CD1c-positive myeloid dendritic cell (primary cell): ENCODE measurements around the gene LRPAP1.

Experiments
- DNase-seq: peaks from one replicate; pipeline ENCODE4 v3.0.0-alpha.2; 2016; ENCODE audit errors: extremely low spot score

LRPAP1 gene

GRCh38 chr4:3501126-3501824, 30.9 kb downstream of the LRPAP1 start:
- DNase-seq: no peak

DNA sequence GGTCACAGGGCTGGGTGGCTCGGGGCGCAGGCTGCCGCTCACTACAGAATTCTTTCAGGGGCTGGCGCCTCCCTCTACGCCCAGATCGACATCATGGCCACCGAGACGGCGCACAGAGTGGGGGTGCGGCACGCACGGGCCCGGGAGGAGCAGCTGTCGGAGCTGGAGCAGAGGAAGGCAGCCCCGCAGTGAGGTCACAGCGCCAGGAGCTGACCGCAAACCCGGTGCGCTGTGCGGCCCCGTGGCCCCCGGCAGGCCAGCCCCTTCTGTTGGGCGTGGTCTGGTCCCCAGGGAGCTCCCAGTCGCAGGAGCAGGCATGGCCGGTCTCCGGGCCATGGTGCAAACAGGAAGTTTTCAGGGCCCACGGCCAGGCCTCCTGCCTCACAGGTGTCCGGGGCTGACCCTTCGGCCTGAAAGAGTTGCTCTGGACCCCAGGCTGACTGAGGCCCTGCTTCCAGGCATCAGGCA, 31.6 kb downstream of the LRPAP1 start:
- DNase-seq: no peak

DNA sequence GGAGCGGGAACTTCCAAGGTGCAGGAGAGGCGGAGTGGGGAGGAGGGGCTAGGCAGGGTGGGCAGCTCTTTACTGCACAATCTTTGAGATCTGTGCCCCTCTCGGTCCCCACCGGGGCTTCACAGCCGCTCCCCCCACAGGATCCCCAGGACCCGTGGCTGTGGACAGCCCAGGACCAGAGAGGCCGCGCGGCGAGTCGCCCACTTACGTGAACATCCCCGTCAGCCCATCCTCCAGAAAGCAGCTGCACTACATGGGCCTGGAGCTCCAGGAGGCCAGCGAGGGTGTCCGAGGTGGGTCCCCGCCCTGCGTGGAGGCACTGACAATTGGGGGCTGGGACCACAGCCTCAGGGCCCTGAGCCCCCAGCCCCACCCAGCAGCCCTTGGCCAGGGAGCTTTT, 32.1 kb downstream of the LRPAP1 start:
- DNase-seq: no peak

- no peak for DNase-seq
These were observed 32.5 kb downstream of the LRPAP1 start for GRCh38 chr4:3499710-3500109.

DNA sequence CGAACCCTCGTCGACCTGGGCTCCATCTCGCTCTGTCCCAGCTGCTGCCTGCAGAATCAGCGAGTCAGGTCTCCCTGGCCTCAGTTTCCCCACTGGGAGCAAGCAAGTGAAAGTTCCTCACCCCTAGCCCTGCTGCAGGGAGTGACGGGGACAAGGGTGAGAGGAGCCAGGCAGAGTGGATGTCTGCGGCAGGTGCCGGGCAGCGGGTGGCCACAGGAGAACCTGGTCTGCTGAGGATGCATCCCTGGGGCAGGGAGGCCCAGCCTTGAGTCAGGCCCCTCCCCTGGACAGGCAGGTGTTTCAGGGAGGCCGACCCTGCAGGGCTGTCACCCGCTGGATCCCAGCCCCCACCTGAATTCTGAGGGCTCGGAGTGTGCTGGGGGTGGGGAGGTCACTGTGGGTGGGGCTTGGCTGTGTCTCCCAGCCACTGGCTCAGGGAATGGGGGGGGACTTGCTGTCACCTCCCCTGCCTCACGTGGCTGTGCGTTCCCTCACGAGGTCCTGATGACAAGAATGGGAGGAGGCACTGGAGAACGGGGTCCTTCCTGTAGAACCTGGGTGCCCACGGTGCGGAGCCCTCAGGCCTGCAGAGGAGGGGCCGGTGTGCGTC, 33.2 kb downstream of the LRPAP1 start:
- DNase-seq: no peak

DNA sequence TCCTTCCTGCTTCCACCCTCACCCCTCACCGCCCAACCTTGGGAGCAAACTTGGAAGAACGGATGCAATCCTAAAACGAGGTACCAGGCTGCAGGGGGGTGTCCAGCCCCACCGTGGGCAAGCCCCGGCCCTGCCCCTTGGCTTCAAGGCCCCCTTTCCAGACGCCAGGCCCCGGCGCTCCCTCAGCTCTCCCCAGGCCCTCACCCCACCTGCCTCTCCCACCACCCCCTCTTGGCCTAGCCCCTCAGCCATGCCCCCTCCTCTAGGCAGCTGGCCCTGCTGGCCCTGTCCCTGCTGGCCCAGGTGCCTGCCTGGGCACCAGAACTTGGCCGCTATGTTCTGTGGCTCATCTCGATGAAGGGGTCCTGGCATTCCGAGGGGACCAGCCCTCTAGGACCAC, 33.8 kb downstream of the LRPAP1 start:
- DNase-seq: no peak

DNA sequence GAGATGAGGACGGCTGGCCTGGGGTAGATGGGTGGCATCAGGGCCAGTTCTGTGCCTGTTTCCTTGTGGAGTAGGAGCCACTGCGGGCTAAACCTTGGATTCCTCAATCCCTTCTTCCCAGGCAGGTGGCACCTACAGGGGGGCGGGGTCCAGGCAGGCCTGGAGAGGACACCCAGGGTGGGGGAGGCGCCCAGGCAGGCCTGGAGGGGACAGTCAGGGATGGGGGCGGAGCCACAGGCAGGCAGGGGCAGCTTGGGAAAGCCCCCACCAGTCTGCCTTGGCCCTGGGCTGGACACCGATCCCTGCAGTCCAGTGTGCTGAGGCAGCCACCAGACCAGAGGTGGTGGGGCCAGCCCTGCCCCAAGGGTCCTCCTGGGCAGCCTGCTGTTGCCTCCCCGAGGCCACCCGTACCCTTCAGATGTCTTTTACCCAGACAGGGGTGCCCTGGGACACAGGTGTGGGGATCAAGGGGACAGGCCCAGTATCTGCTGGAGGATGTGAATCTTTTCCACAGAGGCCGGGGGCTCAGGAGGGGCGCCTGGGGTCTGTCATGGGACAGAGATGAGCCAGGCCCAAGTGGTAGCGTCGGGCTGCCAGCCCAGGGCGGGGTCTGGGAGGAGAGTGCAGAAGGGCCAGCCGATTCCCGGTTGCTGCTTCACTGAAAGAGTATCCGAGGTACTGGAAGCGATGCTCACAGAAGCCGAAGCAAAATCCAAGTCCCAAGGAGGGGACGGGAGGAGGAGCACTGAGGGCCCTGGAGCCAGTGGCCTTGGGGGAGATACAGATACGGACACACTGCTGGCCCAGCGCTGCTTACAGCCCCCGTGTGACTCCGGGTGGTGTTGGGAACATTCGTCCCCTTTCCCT, 34.5 kb downstream of the LRPAP1 start:
- no peak for DNase-seq

- no peak for DNase-seq
These were observed 35.1 kb downstream of the LRPAP1 start for GRCh38 chr4:3497095-3497494.

DNA sequence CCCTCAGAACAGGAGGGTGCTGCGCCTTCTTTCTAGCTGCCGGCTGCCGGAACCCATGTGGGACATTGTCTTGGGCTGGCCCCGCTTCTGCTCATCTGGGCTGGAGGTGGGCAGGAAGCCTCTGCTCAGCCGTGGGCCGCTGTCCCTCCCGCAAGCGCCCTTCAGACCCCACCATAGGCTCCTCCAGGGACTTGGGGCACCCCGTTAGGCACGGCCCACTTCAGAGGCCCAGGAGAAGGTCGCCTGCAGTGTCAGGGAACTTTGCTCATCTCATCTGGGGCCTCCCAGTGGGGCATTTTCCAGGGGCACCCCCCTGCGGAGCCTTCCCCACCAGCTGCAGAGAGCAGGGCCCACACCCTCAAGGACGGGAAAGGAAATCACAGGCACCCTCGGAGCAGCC, 36.2 kb downstream of the LRPAP1 start:
- no peak for DNase-seq

GRCh38 chr4:3495204-3495975, 36.8 kb downstream of the LRPAP1 start:
- no peak for DNase-seq

DNA sequence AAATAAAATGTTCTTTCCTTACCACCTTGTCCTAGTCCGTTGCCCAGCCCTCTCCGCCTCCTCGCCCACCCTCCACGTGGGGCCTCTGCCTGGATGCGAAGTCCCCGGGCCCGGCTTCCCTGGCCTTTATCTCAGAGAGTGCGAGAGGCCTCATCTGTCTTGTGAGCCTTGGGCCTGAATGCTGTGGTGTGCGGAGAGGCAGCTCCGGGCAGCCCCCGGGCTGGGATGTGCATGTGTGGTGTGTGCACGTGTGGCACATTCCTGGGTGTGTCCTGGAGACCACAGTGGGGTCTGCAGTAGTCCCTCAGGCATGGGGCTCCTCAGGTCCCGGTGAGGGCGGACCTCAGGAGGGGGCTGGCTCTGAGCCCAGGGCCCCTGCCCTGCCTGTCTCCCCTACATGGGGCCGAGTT, 37.8 kb downstream of the LRPAP1 start:
- DNase-seq: no peak

GRCh38 chr4:3493720-3494461, 38.3 kb downstream of the LRPAP1 start:
- DNase-seq: no peak

DNA sequence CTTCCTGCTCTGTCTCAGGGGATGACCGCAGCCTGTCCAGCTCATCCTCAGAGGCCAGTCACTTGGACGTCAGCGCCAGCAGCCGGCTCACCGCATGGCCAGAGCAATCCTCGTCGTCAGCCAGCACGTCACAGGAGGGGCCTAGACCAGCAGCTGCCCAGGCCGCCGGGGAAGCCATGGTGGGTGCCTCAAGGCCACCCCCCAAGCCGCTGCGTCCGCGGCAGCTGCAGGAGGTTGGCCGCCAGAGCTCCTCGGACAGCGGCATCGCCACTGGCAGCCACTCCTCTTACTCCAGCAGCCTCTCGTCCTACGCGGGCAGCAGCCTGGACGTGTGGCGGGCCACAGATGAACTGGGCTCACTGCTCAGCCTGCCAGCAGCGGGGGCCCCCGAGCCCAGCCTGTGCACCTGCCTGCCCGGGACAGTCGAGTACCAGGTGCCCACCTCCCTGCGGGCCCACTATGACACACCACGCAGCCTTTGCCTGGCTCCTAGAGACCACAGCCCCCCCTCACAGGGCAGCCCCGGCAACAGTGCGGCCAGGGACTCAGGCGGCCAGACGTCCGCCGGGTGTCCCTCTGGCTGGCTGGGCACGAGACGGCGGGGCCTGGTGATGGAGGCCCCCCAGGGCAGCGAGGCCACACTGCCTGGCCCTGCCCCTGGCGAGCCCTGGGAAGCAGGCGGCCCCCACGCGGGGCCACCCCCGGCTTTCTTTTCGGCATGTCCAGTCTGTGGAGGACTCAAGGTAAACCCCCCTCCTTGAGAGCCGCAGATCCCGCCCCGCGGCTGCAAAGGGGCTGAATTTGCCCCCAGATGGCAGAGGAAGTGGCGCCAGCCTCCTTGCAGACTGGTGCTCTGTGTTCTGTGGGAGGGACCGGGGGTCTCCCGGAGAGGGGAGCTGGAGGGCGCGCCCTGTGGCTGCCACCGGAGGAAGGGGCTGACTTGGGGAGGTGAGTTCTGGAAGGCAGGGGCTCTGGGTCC, 39.2 kb downstream of the LRPAP1 start:
- DNase-seq: no peak

DNA sequence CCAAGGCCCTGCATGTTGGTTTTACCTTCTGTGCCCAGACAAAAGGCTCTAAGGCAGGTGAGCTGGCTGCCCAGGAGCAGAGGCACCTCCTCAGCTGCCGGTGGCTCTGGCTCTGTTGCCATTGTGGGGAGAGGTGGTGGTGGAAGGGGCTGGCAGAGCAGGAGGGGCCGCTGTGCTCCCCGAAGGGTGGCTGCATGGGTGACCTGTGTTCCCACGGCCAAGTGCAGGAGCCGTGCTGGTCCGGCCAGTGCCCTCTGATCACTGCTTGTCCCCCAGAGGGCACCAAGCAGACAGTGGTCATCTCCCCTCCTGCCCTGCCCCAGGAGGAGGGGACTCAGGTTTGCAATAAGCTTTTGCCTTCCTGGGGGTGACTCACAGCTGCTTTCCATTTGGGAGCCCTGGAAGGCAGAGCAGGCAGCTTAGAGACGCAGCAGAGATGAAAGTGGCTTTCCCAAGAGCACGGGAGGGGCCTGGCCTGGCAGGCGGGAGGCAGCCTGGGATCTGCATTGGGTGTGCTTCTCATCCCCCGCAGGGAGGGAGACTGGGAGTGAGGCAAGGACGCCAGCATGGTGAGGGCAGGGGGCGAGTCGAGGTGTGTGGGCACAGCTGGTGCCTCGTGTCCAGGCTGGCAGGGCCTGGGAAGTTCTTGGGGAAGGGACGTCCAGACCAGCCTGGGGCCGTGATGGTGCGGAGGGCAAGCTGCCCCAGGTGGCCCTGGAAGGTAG, 40.4 kb downstream of the LRPAP1 start:
- no peak for DNase-seq

- DNase-seq: no peak
These were observed 42.7 kb downstream of the LRPAP1 start for GRCh38 chr4:3489451-3489962.

DNA sequence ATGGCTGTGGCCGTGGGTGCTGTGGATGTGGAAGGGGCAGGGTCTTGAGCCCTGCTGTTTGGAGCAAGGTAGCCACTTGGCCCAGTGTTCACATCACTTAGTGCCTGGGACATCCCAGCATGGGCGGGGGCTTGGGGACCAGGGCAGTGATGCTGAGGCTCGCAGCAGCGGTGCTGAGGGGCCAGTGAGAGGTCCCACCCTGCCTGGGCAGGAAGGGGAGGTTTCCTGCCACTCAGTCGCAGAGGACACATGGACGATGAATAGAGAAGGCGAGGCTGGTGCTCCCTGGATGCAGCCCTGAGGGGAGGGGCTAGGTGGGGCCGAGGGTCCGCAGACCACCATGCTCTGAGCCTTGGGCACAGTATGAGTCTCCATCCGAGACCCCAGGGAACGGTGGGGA, 43.4 kb downstream of the LRPAP1 start:
- DNase-seq: no peak

DNA sequence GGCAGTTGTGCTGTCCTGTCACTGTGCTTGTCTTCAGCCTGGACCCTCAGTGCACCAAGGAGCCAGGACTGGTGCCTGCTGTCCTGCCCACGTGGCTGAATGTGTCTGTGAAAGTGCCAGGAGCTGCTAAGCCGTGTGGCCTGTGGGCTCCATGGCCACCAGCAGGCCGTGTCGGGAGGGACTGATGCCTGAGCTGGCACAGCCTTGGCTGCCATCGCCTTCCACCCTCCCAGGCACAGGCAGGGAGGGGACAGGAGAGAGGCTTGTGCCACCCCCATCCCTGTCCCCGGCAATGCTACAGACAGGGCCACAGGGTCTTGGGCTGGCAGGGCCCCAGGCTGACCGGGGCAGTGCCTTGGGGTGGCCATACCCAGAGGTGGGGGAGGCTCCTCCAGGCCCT, 44.4 kb downstream of the LRPAP1 start:
- DNase-seq: no peak

DNA sequence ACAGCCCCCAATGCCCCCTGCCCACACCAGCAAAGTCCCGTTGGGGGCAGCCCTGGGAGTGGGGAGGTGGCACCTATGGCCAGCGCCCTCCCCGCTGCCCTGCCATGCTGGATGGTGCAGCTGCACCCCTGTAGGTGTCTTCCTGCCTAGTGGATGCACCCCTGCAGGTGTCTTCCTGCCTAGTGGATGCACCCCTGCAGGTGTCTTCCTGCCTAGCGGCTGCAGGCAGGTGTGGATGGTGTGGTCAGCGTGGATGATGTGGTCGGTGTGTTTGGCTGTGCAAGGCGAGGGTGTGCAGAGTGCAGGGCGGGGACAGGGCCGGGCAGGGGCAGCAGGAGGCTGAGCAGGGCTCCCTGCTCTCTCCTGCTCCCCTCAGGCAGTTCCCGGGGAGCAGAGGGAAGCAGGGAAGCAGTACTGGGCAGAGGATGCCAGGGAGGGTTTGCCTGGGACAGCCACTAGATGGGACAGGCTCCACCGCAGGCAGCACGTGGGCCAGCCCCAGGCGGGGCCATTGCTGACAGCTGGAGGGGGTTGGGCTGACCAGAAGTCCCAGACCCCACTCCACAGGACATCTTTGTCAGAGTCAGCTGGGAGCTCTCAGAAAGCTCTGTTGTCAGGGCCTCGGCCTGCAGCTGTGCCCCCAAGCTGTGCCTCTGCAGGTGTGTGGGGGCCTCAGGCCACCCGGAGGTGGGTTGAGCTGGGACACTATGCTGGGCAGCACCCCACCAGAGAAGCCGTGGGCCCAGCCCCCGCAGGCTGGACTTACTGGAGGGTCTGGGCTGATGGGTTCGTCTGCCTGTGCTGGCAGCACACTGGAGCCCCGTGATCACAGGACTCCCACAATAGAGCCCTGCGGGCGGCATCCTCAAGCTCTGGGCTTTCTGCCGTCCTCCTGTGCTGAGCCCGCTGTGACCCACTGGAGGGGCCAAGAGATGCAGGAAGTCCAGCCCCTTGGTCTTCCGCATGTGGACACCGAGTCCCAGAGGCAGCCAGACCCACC, 45.4 kb downstream of the LRPAP1 start:
- no peak for DNase-seq
